Parathyroid adenoma (tissue), 2 donors: Measurements from ENCODE around the gene ANK2.

Experiments used
- H2AFZ ChIP-seq: fragments of 300-600 bp; sonication (generic); one replicate; pipeline ENCODE4 v1.7.0; 2017; ENCODE audit warnings: antibody characterized with exemption, mild to moderate bottlenecking
- H3K27ac ChIP-seq: fragments of 300-600 bp; sonication (generic); one replicate; pipeline ENCODE4 v1.7.0; 2017
- H3K27me3 ChIP-seq: fragments of 300-600 bp; sonication (generic); one replicate; pipeline ENCODE4 v1.7.0; 2017; ENCODE audit warnings: low read length; ENCODE audit not compliant: control insufficient read depth, insufficient read depth
- H3K36me3 ChIP-seq: fragments of 300-600 bp; sonication (generic); one replicate; pipeline ENCODE4 v1.7.0; 2017; ENCODE audit warnings: low read length; ENCODE audit not compliant: control insufficient read depth, insufficient read depth
- H3K4me1 ChIP-seq: fragments of 300-600 bp; sonication (generic); one replicate; pipeline ENCODE4 v1.7.0; 2017; ENCODE audit warnings: control low read depth
- H3K4me2 ChIP-seq: fragments of 300-600 bp; sonication (generic); one replicate; pipeline ENCODE4 v1.7.0; 2017; ENCODE audit warnings: low read length
- H3K4me3 ChIP-seq: fragments of 300-600 bp; sonication (generic); one replicate; pipeline ENCODE4 v1.7.0; 2017; ENCODE audit warnings: low read depth, low read length
- H3K79me2 ChIP-seq: fragments of 300-600 bp; sonication (generic); one replicate; pipeline ENCODE4 v1.7.0; 2017; ENCODE audit warnings: control low read depth
- H3K9ac ChIP-seq: fragments of 300-600 bp; sonication (generic); one replicate; pipeline ENCODE4 v1.7.0; 2017; ENCODE audit warnings: mild to moderate bottlenecking
- H3K9me3 ChIP-seq: fragments of 300-600 bp; sonication (generic); one replicate; pipeline ENCODE4 v1.7.0; 2017; ENCODE audit warnings: low read length; ENCODE audit not compliant: control insufficient read depth
- TF ChIP-seq, protein P1 (sequence below): fragments of 300-600 bp; sonication (generic); IDR thresholded peaks from one replicate; pipeline ENCODE4 v1.7.0; 2017; ENCODE audit warnings: antibody characterized with exemption, mild to moderate bottlenecking
- donor health status: primary hyperparathyroidism.

Gene ANK2

GRCh38 chr4:113339430-113339813, 290.0 kb downstream of the ANK2 start:
- TF ChIP-seq, protein P1, sequence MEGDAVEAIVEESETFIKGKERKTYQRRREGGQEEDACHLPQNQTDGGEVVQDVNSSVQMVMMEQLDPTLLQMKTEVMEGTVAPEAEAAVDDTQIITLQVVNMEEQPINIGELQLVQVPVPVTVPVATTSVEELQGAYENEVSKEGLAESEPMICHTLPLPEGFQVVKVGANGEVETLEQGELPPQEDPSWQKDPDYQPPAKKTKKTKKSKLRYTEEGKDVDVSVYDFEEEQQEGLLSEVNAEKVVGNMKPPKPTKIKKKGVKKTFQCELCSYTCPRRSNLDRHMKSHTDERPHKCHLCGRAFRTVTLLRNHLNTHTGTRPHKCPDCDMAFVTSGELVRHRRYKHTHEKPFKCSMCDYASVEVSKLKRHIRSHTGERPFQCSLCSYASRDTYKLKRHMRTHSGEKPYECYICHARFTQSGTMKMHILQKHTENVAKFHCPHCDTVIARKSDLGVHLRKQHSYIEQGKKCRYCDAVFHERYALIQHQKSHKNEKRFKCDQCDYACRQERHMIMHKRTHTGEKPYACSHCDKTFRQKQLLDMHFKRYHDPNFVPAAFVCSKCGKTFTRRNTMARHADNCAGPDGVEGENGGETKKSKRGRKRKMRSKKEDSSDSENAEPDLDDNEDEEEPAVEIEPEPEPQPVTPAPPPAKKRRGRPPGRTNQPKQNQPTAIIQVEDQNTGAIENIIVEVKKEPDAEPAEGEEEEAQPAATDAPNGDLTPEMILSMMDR: no peak
- no peaks in the 10 kb centered on the region for H3K36me3 ChIP-seq
- H3K4me2 ChIP-seq: no peak overlapping the region
- no peaks in the 10 kb centered on the region for H3K4me1 ChIP-seq
- H3K79me2 ChIP-seq: no peaks in the 10 kb centered on the region
- H3K9ac ChIP-seq: no peak overlapping the region
- H3K27ac ChIP-seq: no peak overlapping the region
- no peak overlapping the region for H3K4me3 ChIP-seq
- no peaks in the 10 kb centered on the region for H3K9me3 ChIP-seq
- no peaks in the 10 kb centered on the region for H3K27me3 ChIP-seq
- no peak overlapping the region for H2AFZ ChIP-seq

DNA sequence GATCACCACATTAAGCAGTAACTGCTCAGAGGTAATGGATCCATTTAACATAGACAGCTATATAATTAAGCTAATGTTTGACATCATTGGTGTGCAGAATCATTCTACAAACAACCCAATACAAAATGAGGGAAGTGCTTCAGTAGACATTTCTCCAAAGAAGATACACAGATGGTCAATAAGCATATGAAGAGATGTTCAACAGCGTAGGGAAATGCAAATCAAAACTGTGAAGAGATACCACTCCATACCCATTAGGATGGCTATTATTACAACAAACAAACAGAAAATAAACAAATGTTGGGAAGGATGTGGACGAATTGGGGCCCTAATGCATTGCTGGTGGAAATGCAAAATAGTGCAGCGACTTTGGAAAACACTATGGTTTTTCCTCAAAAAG, 294.6 kb downstream of the ANK2 start:
- TF ChIP-seq, protein P1: no peak

DNA sequence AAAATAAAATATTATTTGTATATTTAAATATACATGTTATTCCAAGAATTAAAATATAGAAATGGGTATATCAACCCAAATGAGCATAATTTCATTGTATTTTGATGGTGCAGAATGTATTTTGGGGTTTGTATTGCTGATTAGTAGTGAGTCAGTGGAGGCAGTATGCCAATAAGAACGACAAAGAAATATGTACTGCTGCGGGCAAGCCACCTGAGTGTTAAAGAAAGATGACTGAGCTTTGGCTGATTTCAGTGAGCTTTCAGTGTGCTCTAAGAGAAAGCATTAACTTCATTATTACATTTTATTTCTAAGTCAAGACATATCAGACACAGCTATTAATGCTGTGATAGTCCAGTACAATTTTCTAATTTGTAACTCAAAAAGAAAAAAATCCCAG, 297.8 kb downstream of the ANK2 start:
- Histone ChIP-seq H3K4me1 (no peaks in the 10 kb centered on the region), H3K36me3 (no peaks in the 10 kb centered on the region), H3K27ac (no peak overlapping the region), H3K9me3 (no peaks in the 10 kb centered on the region), H3K4me2 (no peak overlapping the region), H3K79me2 (no peaks in the 10 kb centered on the region), H2AFZ (no peak overlapping the region), H3K9ac (no peak overlapping the region), H3K4me3 (no peak overlapping the region), H3K27me3 (no peaks in the 10 kb centered on the region)
- TF ChIP-seq, protein P1: no peak

More for the DNA sequence above, 294.6 kb downstream of the ANK2 start:
- H3K27me3 ChIP-seq: no peaks in the 10 kb centered on the region
- H3K9ac ChIP-seq: no peak overlapping the region
- no peaks in the 10 kb centered on the region for H3K36me3 ChIP-seq
- no peak overlapping the region for H3K4me2 ChIP-seq
- no peaks in the 10 kb centered on the region for H3K9me3 ChIP-seq
- no peak overlapping the region for H3K4me3 ChIP-seq
- H3K79me2 ChIP-seq: no peaks in the 10 kb centered on the region
- no peak overlapping the region for H3K27ac ChIP-seq
- H3K4me1 ChIP-seq: no peaks in the 10 kb centered on the region
- no peak overlapping the region for H2AFZ ChIP-seq

GRCh38 chr4:113349430-113349829, 300.0 kb downstream of the ANK2 start:
- Histone ChIP-seq H3K9ac (no peak overlapping the region), H3K27ac (no peak overlapping the region), H3K36me3 (no peaks in the 10 kb centered on the region), H3K4me3 (no peak overlapping the region), H3K27me3 (no peaks in the 10 kb centered on the region), H3K79me2 (no peaks in the 10 kb centered on the region), H3K4me2 (no peak overlapping the region), H3K4me1 (no peaks in the 10 kb centered on the region), H3K9me3 (no peaks in the 10 kb centered on the region), H2AFZ (no peak overlapping the region)
- TF ChIP-seq, protein P1: no peak

GRCh38 chr4:113350576-113350975, 301.1 kb downstream of the ANK2 start:
- no peaks in the 10 kb centered on the region for H3K4me1 ChIP-seq
- H3K9me3 ChIP-seq: no peaks in the 10 kb centered on the region
- no peak overlapping the region for H2AFZ ChIP-seq
- H3K36me3 ChIP-seq: no peaks in the 10 kb centered on the region
- no peak overlapping the region for H3K9ac ChIP-seq
- no peak overlapping the region for H3K4me2 ChIP-seq
- no peaks in the 10 kb centered on the region for H3K27me3 ChIP-seq
- no peak overlapping the region for H3K27ac ChIP-seq
- TF ChIP-seq, protein P1: no peak
- H3K79me2 ChIP-seq: no peaks in the 10 kb centered on the region
- no peak overlapping the region for H3K4me3 ChIP-seq
